Natural killer cell treated with Interleukin-12 subunit alpha and Interleukin-12 subunit beta and Interleukin-15 and Interleukin-18, amount 100 ng/mL, for 72 hours (primary cell): Measurements from ENCODE around the gene EIPR1. TPM values are rescaled to one million over a fixed set of nuclear protein-coding genes. Genes with fewer than 3 reads are reported as not detected.
"Not testable (repeated sequence)": the region's sequence is repeated elsewhere in the genome, so short reads cannot be mapped to it uniquely, and the experiment has no call there.

Experiments
- ATAC-seq, 2 donors: fragments of 150-1000 bp; cut with Tn5 transposase in 1 of 2; sonication (Bioruptor Pico), chemical (Tn5 transposase) in 1 of 2; 2 replicates each; pipeline ENCODE4 v1.10.0; 2021
- DNase-seq: peaks from one replicate; pipeline ENCODE4 v3.0.0; 2022; ENCODE audit warnings: low spot score
- H3K27ac Mint-ChIP-seq, 2 donors: 1 replicate in 1 of 2; 2 replicates in 1 of 2; pipeline ENCODE4 v1.8.0; 2022; ENCODE audit warnings: mixed read lengths in 2 of 2, mild to moderate bottlenecking in 1 of 2, moderate library complexity in 1 of 2
- H3K27me3 Mint-ChIP-seq, 2 donors: 1 replicate in 1 of 2; 2 replicates in 1 of 2; pipeline ENCODE4 v1.8.0; 2022; ENCODE audit warnings: mixed read lengths in 2 of 2
- H3K36me3 Mint-ChIP-seq: one replicate; pipeline ENCODE4 v1.8.0; 2022; ENCODE audit warnings: mixed read lengths
- H3K4me1 Mint-ChIP-seq, 2 donors: 1 replicate in 1 of 2; 2 replicates in 1 of 2; pipeline ENCODE4 v1.8.0; 2022; ENCODE audit warnings: low read depth in 2 of 2, mixed read lengths in 2 of 2, mild to moderate bottlenecking in 1 of 2
- H3K4me3 Mint-ChIP-seq: one replicate; pipeline ENCODE4 v1.8.0; 2022; ENCODE audit warnings: mixed read lengths
- H3K9me3 Mint-ChIP-seq: 2 replicates; pipeline ENCODE4 v1.8.0; 2022; ENCODE audit warnings: mixed read lengths
- total RNA-seq, 2 donors: library from RNA; stranded (reverse); gene quantifications; one replicate each; pipeline ENCODE4 v1.2.3, GENCODE V29; 2022

EIPR1 gene
- total RNA-seq, 2 donors from 2014 or later, result 46.9 to 61.8 TPM

- no peak for DNase-seq
- no peak for ATAC-seq
- Mint-ChIP-seq H3K4me3 (no peak overlapping the region), H3K27ac (no peak overlapping the region), H3K36me3 (no peaks in the 10 kb centered on the region), H3K9me3 (no peaks in the 10 kb centered on the region), H3K4me1 (peaks cover 0 to 25% of the 10 kb centered on the region in 2 donors), H3K27me3 (no peaks in the 10 kb centered on the region)
Observed at GRCh38 chr2:3294493-3294892, 83.1 kb downstream of the EIPR1 start.

- H3K9me3 Mint-ChIP-seq, result no peaks in the 10 kb centered on the region
- DNase-seq, result no peak
- no peak for ATAC-seq
- no peak overlapping the region for H3K27ac Mint-ChIP-seq
- no peaks in the 10 kb centered on the region for H3K36me3 Mint-ChIP-seq
- H3K4me1 Mint-ChIP-seq, result peaks cover 3 to 28% of the 10 kb centered on the region in 2 donors
- H3K4me3 Mint-ChIP-seq, result no peak overlapping the region
- no peaks in the 10 kb centered on the region for H3K27me3 Mint-ChIP-seq
Observed at GRCh38 chr2:3294069-3294468, 83.5 kb downstream of the EIPR1 start.

GRCh38 chr2:3293221-3293620 is 84.4 kb downstream of the EIPR1 start:
- H3K4me3 Mint-ChIP-seq, result no peak overlapping the region
- DNase-seq (no peak), ATAC-seq (no peak)
- H3K36me3 Mint-ChIP-seq, result no peaks in the 10 kb centered on the region
- H3K27me3 Mint-ChIP-seq, result no peaks in the 10 kb centered on the region
- H3K27ac Mint-ChIP-seq, result peak overlapping the region in 1 of 2 donors; percentile 64
- no peaks in the 10 kb centered on the region for H3K9me3 Mint-ChIP-seq
- peaks cover 5 to 27% of the 10 kb centered on the region in 2 donors for H3K4me1 Mint-ChIP-seq

GRCh38 chr2:3292416-3292815 is 85.2 kb downstream of the EIPR1 start:
- Mint-ChIP-seq H3K36me3 (peaks cover 1% of the 10 kb centered on the region), H3K4me3 (no peak overlapping the region), H3K4me1 (peaks cover 9 to 28% of the 10 kb centered on the region in 2 donors), H3K9me3 (peaks cover 3% of the 10 kb centered on the region), H3K27ac (peak overlapping the region in 1 of 2 donors; percentile 64), H3K27me3 (no peaks in the 10 kb centered on the region)
- ATAC-seq (no peak), DNase-seq (no peak)

GRCh38 chr2:3291750-3292149 is 85.9 kb downstream of the EIPR1 start:
- DNase-seq (no peak), ATAC-seq (peak in 1 of 2 donors; percentile 31)
- Mint-ChIP-seq H3K9me3 (peaks cover 8% of the 10 kb centered on the region), H3K4me3 (no peak overlapping the region), H3K27ac (peak overlapping the region in 1 of 2 donors; percentile 64), H3K27me3 (no peaks in the 10 kb centered on the region), H3K4me1 (peaks cover 16 to 33% of the 10 kb centered on the region in 2 donors), H3K36me3 (peaks cover 8% of the 10 kb centered on the region)

GRCh38 chr2:3291113-3291512 is 86.5 kb downstream of the EIPR1 start:
- Mint-ChIP-seq H3K4me1 (peaks cover 16 to 38% of the 10 kb centered on the region in 2 donors), H3K36me3 (peaks cover 8% of the 10 kb centered on the region), H3K9me3 (peaks cover 8% of the 10 kb centered on the region), H3K4me3 (no peak overlapping the region), H3K27ac (peak overlapping the region in 1 of 2 donors; percentile 55), H3K27me3 (no peaks in the 10 kb centered on the region)
- DNase-seq (no peak), ATAC-seq (no peak)

- H3K27ac Mint-ChIP-seq, result peak overlapping the region in 1 of 2 donors; percentile 55
- no peak for DNase-seq
- H3K36me3 Mint-ChIP-seq, result peaks cover 8% of the 10 kb centered on the region
- no peak overlapping the region for H3K4me3 Mint-ChIP-seq
- no peaks in the 10 kb centered on the region for H3K27me3 Mint-ChIP-seq
- ATAC-seq, result no peak
- peaks cover 16 to 38% of the 10 kb centered on the region in 2 donors for H3K4me1 Mint-ChIP-seq
- peaks cover 8% of the 10 kb centered on the region for H3K9me3 Mint-ChIP-seq
Observed at GRCh38 chr2:3290655-3291054, 87.0 kb downstream of the EIPR1 start.

- peaks cover 8% of the 10 kb centered on the region for H3K9me3 Mint-ChIP-seq
- peaks cover 16 to 38% of the 10 kb centered on the region in 2 donors for H3K4me1 Mint-ChIP-seq
- no peak overlapping the region for H3K4me3 Mint-ChIP-seq
- H3K27ac Mint-ChIP-seq, result peak overlapping the region in 1 of 2 donors; percentile 67
- no peaks in the 10 kb centered on the region for H3K27me3 Mint-ChIP-seq
- ATAC-seq, result no peak
- DNase-seq, result no peak
- H3K36me3 Mint-ChIP-seq, result peaks cover 8% of the 10 kb centered on the region
Observed at GRCh38 chr2:3289971-3290370, 87.6 kb downstream of the EIPR1 start.

GRCh38 chr2:3289526-3289925 is 88.1 kb downstream of the EIPR1 start:
- Mint-ChIP-seq H3K36me3 (peaks cover 8% of the 10 kb centered on the region), H3K9me3 (peaks cover 8% of the 10 kb centered on the region), H3K27me3 (no peaks in the 10 kb centered on the region), H3K4me3 (no peak overlapping the region), H3K27ac (peak overlapping the region in 1 of 2 donors; percentile 67), H3K4me1 (peaks cover 20 to 41% of the 10 kb centered on the region in 2 donors)
- DNase-seq, result no peak
- ATAC-seq, result no peak

GRCh38 chr2:3289171-3289515 is 88.5 kb downstream of the EIPR1 start:
- ATAC-seq, result no peak
- H3K27ac Mint-ChIP-seq, result no peak overlapping the region

GRCh38 chr2:3288470-3289170 is 89.0 kb downstream of the EIPR1 start:
- no peak for ATAC-seq
- peak overlapping the region in 1 of 2 donors; percentile 15 for H3K27ac Mint-ChIP-seq
- H3K4me3 Mint-ChIP-seq, result no peak overlapping the region
- peaks cover 8% of the 10 kb centered on the region for H3K9me3 Mint-ChIP-seq
- peaks cover 8% of the 10 kb centered on the region for H3K36me3 Mint-ChIP-seq
- no peak for DNase-seq
- no peaks in the 10 kb centered on the region for H3K27me3 Mint-ChIP-seq
- H3K4me1 Mint-ChIP-seq, result peaks cover 22 to 43% of the 10 kb centered on the region in 2 donors

More at GRCh38 chr2:3289171-3289515, 88.5 kb downstream of the EIPR1 start:
- peaks cover 8% of the 10 kb centered on the region for H3K36me3 Mint-ChIP-seq
- H3K9me3 Mint-ChIP-seq, result peaks cover 8% of the 10 kb centered on the region
- no peaks in the 10 kb centered on the region for H3K27me3 Mint-ChIP-seq
- no peak overlapping the region for H3K4me3 Mint-ChIP-seq
- peaks cover 22 to 43% of the 10 kb centered on the region in 2 donors for H3K4me1 Mint-ChIP-seq
- DNase-seq, result no peak

GRCh38 chr2:3287896-3288295 is 89.7 kb downstream of the EIPR1 start:
- Mint-ChIP-seq H3K36me3 (peaks cover 8% of the 10 kb centered on the region), H3K4me1 (peaks cover 22 to 45% of the 10 kb centered on the region in 2 donors), H3K4me3 (no peak overlapping the region), H3K9me3 (peaks cover 8% of the 10 kb centered on the region), H3K27ac (peak overlapping the region in 1 of 2 donors; percentile 15), H3K27me3 (no peaks in the 10 kb centered on the region)
- DNase-seq (no peak), ATAC-seq (no peak)

- not testable (repeated sequence) for DNase-seq, H3K27me3 Mint-ChIP-seq, H3K36me3 Mint-ChIP-seq, ATAC-seq, H3K9me3 Mint-ChIP-seq, H3K4me3 Mint-ChIP-seq
- Mint-ChIP-seq H3K27ac (peak overlapping the region in 1 of 2 donors; percentile 37), H3K4me1 (peaks cover 22 to 41% of the 10 kb centered on the region in 2 donors)
Observed at GRCh38 chr2:3286646-3287036, 91.0 kb downstream of the EIPR1 start.

GRCh38 chr2:3285901-3286645 is 91.5 kb downstream of the EIPR1 start:
- H3K27ac Mint-ChIP-seq, result peak overlapping the region in 1 of 2 donors; percentile 37

More at GRCh38 chr2:3285901-3286645, 91.5 kb downstream of the EIPR1 start:
- Mint-ChIP-seq H3K4me1 (peaks cover 22 to 43% of the 10 kb centered on the region in 2 donors), H3K27me3 (no peaks in the 10 kb centered on the region), H3K36me3 (peaks cover 8% of the 10 kb centered on the region), H3K4me3 (no peak overlapping the region), H3K9me3 (peaks cover 8% of the 10 kb centered on the region)
- DNase-seq (no peak), ATAC-seq (no peak)
